HUES6 (cell line): ENCODE results near the gene FNDC11.

ENCODE experiments used
- H3K27ac ChIP-seq: 2 replicates; pipeline ENCODE4 v1.7.0; 2013; ENCODE audit warnings: low read depth, mild to moderate bottlenecking, low read length, inconsistent platforms
- H3K27me3 ChIP-seq: 2 replicates; pipeline ENCODE4 v1.6.1; 2013; ENCODE audit warnings: low read length; ENCODE audit not compliant: control insufficient read depth, insufficient read depth
- H3K36me3 ChIP-seq: 2 replicates; pipeline ENCODE4 v1.6.1; 2013; ENCODE audit warnings: low read length; ENCODE audit not compliant: control insufficient read depth, insufficient read depth
- H3K4me1 ChIP-seq: 2 replicates; pipeline ENCODE4 v1.6.1; 2013; ENCODE audit warnings: low read length; ENCODE audit not compliant: control insufficient read depth, insufficient read depth
- H3K4me3 ChIP-seq: 2 replicates; pipeline ENCODE4 v1.5.1; 2013; ENCODE audit warnings: low read depth, low read length
- H3K9ac ChIP-seq: one replicate; pipeline ENCODE4 v1.6.1; 2013; ENCODE audit warnings: mild to moderate bottlenecking, low read length
- H3K9me3 ChIP-seq: 2 replicates; pipeline ENCODE4 v1.6.1; 2013; ENCODE audit warnings: low read depth, low read length; ENCODE audit not compliant: control insufficient read depth, insufficient read depth

The FNDC11 gene

DNA sequence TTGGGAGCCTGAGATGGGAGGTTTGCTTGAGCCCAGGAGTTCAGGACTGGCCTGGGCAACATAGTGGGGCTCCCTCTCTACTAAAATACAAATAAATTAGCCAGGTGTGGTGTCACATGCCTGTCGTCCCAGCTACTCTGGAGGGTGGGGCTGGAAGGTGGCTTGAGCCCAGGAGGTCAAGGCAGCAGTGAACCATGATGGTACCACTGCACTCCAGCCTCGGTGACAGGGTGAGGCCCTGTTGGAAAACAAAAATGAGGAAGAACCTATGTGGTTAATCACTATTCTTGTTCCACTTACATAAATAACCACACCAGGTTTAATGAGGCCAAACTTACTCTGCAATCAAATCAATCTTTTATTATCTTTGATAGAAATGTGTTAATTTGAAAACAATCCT is 28.0 kb upstream of the FNDC11 start:
- Histone ChIP-seq H3K4me1 (peaks cover 3% of the 10 kb centered on the region; the same call in 1 of the 2 replicates), H3K4me3 (no peak overlapping the region), H3K27ac (no peak overlapping the region), H3K36me3 (peaks cover 19% of the 10 kb centered on the region), H3K9me3 (peaks cover 6% of the 10 kb centered on the region), H3K9ac (no peak overlapping the region), H3K27me3 (no peaks in the 10 kb centered on the region)

DNA sequence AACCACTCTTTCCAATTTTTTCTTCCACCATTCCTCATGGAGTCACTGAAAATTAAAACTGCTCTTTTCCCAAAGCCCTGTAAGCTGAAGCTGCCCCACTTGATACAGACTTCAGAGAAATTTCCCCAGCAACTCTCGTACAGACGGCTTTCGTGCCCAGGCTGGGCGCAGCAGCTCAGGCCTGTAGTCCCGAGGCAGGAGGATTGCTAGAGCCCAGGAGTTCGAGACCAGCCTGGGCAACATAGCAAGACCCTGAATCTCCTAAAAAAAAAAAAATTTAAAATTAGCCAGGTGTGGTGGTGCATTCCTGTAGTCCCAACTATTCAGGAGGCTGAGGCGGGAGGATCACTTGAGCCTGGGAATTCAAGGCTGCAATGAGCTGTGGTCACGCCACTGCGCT is 26.8 kb upstream of the FNDC11 start:
- H3K36me3 ChIP-seq: peaks cover 16% of the 10 kb centered on the region
- no peak overlapping the region for H3K9ac ChIP-seq
- H3K9me3 ChIP-seq: peaks cover 6% of the 10 kb centered on the region
- no peaks in the 10 kb centered on the region for H3K27me3 ChIP-seq
- no peaks in the 10 kb centered on the region for H3K4me1 ChIP-seq
- no peak overlapping the region for H3K27ac ChIP-seq
- no peak overlapping the region for H3K4me3 ChIP-seq

DNA sequence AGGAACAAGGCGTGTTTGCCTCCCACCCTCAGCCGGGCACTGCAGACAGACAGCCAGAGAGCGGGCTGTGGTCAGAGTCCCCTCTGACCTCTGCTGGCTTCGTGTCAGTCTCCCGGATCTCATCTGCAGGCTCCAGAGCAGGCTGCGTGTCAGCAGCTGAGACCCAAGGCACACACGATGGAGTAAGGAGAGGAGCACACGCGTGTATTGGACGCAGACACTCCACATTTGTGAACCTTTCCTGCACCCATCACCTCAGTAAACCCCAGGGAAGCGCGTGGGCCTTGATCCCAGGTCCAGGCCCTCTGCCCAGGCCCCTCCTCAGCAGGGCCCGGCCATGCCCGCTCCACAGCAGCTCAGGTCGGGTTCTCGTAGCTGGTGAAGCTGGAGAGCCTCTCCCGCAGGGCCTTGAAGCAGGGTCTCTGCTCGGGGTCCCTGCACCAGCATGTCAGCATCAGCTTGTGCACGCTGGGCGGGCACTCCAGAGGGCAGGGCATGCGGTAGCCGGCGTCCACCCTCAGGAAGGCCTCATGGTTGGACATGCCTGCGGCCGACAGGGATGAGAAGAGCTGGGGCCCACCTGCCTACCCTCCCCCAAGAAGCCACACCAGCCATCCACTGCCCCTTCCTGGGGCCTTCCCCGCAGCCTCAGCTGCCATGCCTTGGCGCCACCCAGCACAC is 24.6 kb upstream of the FNDC11 start:
- Histone ChIP-seq H3K4me1 (no peaks in the 10 kb centered on the region), H3K27me3 (no peaks in the 10 kb centered on the region), H3K9me3 (no peaks in the 10 kb centered on the region), H3K4me3 (no peak overlapping the region), H3K9ac (no peak overlapping the region), H3K27ac (no peak overlapping the region), H3K36me3 (no peaks in the 10 kb centered on the region)

DNA sequence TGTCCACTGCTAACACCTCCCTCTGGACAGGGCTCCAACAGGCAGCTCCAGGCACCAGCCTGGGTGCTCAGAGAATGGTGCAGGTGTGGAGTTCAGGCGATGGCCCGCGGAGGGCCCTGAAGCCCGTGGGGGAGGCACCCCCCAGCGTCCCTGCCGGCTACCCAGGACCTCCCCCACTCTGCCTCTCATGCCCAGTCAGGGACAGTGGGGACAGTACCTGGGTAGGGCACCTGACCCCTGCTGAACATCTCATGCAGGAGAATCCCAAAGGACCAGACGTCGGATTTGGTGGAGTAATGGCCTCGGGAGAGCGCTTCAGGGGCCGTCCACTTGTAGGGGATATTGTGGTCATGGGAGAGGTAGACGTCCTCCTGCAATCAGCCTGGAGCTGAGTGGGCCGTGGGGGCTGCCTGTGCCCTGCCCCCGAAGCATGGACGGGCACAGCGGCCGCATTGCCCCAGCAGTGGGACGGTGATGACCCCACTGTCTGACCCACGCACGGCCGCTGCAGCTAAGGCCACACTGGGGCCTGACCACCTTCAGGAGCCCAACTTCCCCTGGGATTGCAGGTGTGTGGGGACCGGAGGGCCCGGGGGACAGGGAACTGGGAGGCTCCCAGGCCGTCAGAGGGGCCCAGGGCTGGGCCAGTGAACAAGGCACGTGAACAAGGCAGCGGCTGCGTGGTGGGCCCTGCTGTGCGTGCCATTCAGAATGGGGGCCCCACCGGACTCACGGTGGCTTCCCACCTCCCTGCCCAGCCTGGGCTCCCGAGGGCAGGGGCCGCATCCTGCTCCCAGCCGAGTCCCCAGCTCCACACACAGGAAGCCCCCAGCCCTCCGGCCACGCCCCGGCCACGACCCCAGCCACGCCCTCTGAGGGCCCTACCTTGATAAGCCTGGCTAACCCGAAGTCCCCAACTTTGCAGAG is 23.8 kb upstream of the FNDC11 start:
- Histone ChIP-seq H3K36me3 (no peaks in the 10 kb centered on the region), H3K4me1 (no peaks in the 10 kb centered on the region), H3K9me3 (no peaks in the 10 kb centered on the region), H3K27ac (no peak overlapping the region), H3K4me3 (no peak overlapping the region), H3K9ac (no peak overlapping the region), H3K27me3 (no peaks in the 10 kb centered on the region)

DNA sequence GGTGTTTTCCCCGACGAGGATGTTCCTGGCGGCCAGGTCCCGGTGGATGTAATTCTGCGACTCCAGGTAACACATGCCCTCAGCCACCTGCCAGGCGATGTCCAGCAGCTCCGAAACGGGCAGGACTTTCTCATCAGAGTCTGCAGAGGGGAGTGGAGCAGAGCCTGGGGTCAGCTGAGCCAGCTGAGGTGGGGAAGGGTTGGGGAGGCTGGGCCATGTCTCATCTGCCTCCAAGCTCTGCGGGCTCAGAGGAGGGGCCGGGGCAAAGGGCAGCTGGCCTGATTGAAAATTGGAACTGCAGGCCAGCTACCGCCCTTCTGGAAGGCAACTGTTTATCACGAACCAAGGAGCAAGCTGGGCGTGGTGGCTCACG is 23.2 kb upstream of the FNDC11 start:
- Histone ChIP-seq H3K4me1 (no peaks in the 10 kb centered on the region), H3K4me3 (no peak overlapping the region), H3K27me3 (no peaks in the 10 kb centered on the region), H3K36me3 (no peaks in the 10 kb centered on the region), H3K27ac (no peak overlapping the region), H3K9me3 (no peaks in the 10 kb centered on the region), H3K9ac (no peak overlapping the region)

DNA sequence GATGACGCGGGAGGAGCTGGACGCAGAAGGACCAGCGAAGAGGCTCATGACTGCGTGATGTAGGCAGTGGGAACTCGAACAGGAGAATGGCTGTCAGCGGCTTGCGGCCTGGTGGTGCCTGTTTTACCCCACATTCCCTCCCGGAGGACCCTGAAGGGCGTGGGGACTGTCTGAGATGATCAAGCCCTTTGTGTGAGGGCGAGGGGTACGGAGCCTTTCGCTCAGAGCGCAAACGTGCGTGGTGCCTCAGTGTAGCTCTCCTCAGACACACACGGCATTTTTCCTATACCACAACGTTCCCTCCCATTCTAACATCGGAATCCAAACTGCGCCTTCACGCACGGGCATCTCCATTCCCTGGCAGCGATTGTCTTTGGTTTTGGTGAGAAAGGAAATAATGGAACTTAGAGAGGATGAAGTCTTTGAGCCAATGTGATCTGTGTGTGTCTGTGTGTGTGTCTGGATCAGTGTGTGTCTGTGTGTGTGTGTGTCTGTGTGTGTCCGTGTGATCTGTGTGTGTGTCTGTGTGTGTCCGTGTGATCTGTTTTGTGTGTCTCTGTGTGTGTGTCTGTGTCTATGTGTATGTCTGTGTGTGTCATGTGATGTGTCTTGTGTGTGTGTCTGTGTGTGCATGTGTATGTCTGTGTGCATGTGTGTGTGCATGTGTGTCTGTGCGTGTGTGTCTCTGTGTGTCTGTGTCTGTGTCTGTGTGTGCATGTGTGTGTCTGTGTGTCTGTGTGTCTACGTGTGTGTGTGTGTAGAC is 22.1 kb upstream of the FNDC11 start:
- Histone ChIP-seq H3K9ac (no peak overlapping the region), H3K27me3 (no peaks in the 10 kb centered on the region), H3K27ac (no peak overlapping the region), H3K4me3 (no peak overlapping the region), H3K36me3 (no peaks in the 10 kb centered on the region), H3K4me1 (peaks cover 4% of the 10 kb centered on the region; the same call in 1 of the 2 replicates), H3K9me3 (no peaks in the 10 kb centered on the region)

DNA sequence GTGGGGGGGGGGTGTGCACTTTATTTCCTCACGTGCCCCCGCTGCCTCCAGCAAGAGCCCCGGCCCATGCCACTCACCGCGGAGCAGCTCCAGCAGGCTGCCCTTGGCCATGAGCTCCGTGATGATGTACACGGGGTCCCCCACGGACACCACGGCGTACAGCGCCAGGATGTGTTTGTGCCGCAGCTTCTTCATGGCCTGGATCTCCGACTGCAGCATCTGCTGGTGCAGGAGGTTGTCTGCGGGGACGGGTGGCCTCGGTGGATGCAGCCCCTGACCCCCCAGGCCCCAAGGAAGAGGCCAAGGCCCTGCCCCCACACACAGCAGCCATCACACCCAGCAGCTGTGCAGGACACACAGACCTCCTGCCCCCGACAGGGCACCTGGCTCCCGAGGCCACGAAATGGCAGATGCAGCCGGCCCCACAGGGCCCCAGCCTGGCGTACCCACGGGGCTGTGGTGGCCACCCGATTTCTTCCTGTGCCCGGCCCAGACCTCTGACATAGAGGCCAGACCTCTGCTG is 21.4 kb upstream of the FNDC11 start:
- H3K27me3 ChIP-seq: no peaks in the 10 kb centered on the region
- no peaks in the 10 kb centered on the region for H3K9me3 ChIP-seq
- no peak overlapping the region for H3K27ac ChIP-seq
- H3K4me1 ChIP-seq: peaks cover 4% of the 10 kb centered on the region; the same call in 1 of the 2 replicates
- H3K9ac ChIP-seq: no peak overlapping the region
- no peak overlapping the region for H3K4me3 ChIP-seq
- H3K36me3 ChIP-seq: no peaks in the 10 kb centered on the region

DNA sequence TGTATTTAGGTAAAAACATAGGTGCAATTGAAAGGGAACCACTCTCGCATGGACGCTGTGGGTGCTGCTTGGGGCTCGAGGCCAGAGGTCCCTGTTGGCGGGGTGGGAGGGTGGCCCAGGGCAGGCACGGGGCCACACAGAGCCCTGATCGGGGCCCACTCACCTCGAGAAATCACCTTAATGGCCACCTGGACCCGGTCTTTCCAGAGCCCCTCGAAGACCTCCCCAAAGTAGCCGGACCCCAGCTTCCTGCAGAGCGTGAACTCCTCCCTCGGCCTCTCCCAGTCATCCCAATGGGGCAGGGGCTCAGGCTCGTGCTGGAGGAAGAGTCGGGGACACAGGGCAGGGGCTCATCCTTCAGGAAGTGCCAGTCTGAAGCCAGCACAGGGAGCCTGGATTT is 20.6 kb upstream of the FNDC11 start:
- Histone ChIP-seq H3K36me3 (no peaks in the 10 kb centered on the region), H3K27me3 (no peaks in the 10 kb centered on the region), H3K4me3 (no peak overlapping the region), H3K4me1 (peaks cover 7% of the 10 kb centered on the region; the same call in 1 of the 2 replicates), H3K9ac (no peak overlapping the region), H3K9me3 (no peaks in the 10 kb centered on the region), H3K27ac (no peak overlapping the region)

DNA sequence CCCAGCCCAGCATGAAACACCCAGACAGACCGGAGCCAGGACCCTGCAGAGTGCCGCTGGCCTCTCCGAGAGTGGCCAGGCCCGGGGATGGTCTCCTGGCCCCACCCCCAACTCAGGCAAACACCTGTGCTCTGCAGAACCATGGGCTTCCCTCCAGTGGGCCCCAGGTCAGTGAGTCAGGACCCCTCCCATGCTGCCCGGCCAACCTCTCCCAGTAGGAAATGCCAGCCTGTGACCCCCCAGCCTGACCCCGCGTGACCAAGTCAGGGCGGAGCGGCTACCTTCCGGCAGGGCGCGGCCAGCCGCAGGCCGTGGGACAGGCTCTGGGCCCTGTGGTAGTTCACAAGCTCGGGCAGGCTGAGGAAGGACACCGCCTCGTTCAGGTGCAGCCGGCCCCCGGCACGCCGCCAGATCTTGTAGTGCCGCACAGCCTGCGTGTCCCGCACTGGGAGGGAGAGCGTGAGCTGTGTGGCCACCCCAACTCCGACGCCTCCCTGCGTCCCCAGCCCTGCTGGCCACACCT is 20.0 kb upstream of the FNDC11 start:
- Histone ChIP-seq H3K9me3 (no peaks in the 10 kb centered on the region), H3K9ac (no peak overlapping the region), H3K4me3 (no peak overlapping the region), H3K27me3 (no peaks in the 10 kb centered on the region), H3K36me3 (no peaks in the 10 kb centered on the region), H3K4me1 (peaks cover 7% of the 10 kb centered on the region; the same call in 1 of the 2 replicates), H3K27ac (no peak overlapping the region)

DNA sequence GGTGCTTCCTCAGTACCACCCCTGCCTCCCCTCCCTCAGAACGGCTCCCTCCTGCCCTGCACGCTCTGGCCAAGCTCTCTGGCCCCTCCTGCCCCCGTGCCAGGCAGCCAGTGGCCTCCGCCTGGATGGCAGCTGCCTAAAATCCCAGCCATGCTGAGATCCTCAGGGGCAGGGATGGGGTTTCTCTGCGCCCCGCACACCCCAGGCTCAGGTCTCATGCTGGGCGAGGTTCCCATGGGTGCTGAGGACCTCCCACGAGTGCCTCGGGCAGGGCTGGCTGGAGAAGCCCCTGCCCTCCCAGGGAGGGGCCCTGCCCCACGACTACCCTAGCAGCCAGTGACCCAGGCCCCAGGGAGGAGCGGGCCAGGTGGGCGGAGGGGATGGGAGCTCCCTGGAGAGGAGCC is 19.5 kb upstream of the FNDC11 start:
- Histone ChIP-seq H3K27ac (no peak overlapping the region), H3K4me3 (no peak overlapping the region), H3K36me3 (no peaks in the 10 kb centered on the region), H3K27me3 (no peaks in the 10 kb centered on the region), H3K9ac (no peak overlapping the region), H3K9me3 (no peaks in the 10 kb centered on the region), H3K4me1 (peaks cover 7% of the 10 kb centered on the region; the same call in 1 of the 2 replicates)
